GM23248 (cell line): ENCODE measurements around the gene PMFBP1.

ENCODE experiments used
- EZH2 ChIP-seq: fragments of 200-600 bp; sonication (generic); IDR thresholded peaks from 2 replicates; pipeline ENCODE4 v1.6.1; 2018; ENCODE audit warnings: antibody characterized with exemption, mild to moderate bottlenecking; ENCODE audit not compliant: insufficient read depth, poor library complexity, severe bottlenecking
- EZH2phosphoT487 ChIP-seq: fragments of 200-600 bp; sonication (generic); IDR thresholded peaks from 2 replicates; pipeline ENCODE4 v1.6.1; 2018; ENCODE audit warnings: antibody characterized with exemption, moderate library complexity, mild to moderate bottlenecking, low read depth; ENCODE audit not compliant: insufficient read depth

DNA sequence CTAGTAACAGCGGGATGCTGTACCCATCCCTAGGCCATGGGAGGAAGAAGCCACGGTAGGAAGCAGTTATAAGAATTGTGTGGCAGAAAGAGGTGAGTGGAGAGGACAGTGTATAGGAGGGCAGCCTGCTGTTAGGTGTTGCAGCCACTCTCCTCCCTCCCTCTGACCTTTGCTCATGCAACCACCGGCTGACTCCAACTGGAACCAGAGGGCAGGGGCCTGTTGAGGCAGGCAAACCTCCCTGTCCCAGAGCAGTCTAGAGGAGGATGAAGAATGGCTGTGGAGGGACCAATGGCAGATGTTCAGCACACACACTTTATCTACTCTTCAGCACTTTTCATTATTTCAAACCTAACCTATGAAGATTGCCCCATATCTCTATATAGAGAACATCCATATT lies 80.7 kb downstream of the PMFBP1 start:
- TF ChIP-seq EZH2phosphoT487 (no peak), EZH2 (no peak)
